ENCODE results near the gene LITAF. TPM values are rescaled to one million over a fixed set of nuclear protein-coding genes. Genes with fewer than 3 reads are reported as not detected.

LITAF gene
- total RNA-seq: 100 to 1,000 TPM; 101 to 136 (median 112) TPM

DNA sequence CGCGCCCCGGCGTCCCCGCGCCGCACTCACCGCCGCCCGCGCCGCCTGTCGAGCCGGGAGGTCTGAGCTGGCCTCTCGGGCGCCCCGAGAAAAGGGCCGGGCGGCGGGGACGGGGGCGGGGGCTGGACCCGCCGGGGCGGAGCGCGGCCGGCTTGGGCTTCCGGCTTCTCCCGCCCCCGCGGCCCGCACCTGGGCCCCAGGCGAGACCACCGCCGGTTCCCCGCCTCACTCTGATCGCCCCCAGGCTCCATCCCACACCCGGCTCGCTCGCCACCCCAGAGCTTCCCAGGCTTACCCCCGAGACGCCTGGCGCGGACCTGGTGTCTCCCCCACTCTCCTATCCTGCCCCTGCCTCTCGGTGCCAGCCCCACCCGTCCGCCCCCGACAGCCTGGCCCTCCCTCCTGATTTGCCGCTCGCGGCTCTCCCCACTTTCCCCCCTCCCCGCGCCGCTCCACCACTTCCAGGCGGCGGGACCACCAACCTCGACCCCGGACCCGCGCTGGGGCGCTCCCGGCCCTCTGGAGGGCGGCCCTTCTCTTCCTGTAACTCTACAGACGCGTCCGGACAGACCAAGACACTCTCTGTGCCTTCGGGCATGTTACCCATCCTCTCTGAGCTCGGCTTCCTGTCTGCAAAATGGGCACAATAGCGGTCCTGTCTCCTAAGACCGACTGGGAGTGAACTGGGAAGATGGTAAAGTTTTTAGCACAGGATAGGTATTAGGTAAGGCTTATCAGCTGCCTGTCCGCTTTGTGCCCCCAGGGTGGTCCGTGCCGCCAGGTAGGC is at the start of gene LITAF:
Gene LITAF, minus strand, starts transcription at position 64 of the 787 bp plus-strand sequence. CDS start 30,189 bp downstream, outside the sequence.
- intact Hi-C loops (cut with DNase I): no loop called here
- no peaks in the 10 kb centered on the region for H3K27me3 ChIP-seq
- H3K27ac ChIP-seq: peak within 1 kb of the TSS; percentile 98 to 99 (median 98)
- H3K36me3 ChIP-seq: no peaks in the 10 kb centered on the region
- peaks cover 36 to 40% of the 10 kb centered on the region in 2 donors for H3K4me1 ChIP-seq
- no peaks in the 10 kb centered on the region for H3K9me3 ChIP-seq
- TF ChIP-seq, protein P1, sequence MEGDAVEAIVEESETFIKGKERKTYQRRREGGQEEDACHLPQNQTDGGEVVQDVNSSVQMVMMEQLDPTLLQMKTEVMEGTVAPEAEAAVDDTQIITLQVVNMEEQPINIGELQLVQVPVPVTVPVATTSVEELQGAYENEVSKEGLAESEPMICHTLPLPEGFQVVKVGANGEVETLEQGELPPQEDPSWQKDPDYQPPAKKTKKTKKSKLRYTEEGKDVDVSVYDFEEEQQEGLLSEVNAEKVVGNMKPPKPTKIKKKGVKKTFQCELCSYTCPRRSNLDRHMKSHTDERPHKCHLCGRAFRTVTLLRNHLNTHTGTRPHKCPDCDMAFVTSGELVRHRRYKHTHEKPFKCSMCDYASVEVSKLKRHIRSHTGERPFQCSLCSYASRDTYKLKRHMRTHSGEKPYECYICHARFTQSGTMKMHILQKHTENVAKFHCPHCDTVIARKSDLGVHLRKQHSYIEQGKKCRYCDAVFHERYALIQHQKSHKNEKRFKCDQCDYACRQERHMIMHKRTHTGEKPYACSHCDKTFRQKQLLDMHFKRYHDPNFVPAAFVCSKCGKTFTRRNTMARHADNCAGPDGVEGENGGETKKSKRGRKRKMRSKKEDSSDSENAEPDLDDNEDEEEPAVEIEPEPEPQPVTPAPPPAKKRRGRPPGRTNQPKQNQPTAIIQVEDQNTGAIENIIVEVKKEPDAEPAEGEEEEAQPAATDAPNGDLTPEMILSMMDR (IDR thresholded peaks at IDR 0.05): no peak
- peak; percentile 28 to 88 for TF ChIP-seq POLR2A (IDR thresholded peaks at IDR 0.05)
- H3K4me3 ChIP-seq (replicated peaks in 1 of 3): peak within 1 kb of the TSS; percentile 69 to 83 (median 79)
- WGBS, 2 donors: 8 to 24% methylated on average over 7 to 50 of the region's 74 CpGs
- DNase-seq: peak; percentile 71 to 74

DNA sequence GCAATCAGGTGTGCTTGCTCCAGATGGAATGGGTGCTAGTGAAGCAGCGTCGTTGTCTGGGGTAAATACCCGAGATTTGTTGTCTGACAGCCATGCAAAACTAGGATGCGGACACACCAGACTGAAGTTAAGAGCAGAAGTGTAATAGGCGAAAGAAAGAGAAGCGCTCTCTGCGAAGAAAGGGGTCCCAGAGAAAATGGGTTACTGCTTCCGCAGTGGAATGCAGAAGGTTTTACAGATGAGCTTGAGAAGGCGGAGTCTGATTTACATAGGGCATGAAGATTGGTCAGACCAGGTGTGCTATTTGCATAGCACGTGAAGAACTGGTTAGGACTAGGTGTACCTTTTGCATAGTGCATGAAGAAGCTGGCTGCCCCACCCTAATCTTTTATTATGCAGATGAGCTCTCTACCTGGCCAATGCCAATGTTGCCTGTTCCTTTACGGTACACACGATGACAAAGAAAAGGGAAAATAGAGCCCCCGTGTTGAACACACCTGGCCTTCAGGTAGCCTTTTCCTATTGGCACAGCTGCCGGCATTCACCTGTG is 49.5 kb upstream of the LITAF start:
- H3K27me3 ChIP-seq: no peaks in the 10 kb centered on the region
- no peaks in the 10 kb centered on the region for H3K36me3 ChIP-seq
- no peak overlapping the region for H3K4me3 ChIP-seq (replicated peaks in 1 of 3)
- H3K27ac ChIP-seq: peak overlapping the region in 1 of 3 donors; percentile 45
- TF ChIP-seq, protein P1 (IDR thresholded peaks at IDR 0.05): no peak
- peak in 1 of 2 donors; percentile 77 for TF ChIP-seq POLR2A (IDR thresholded peaks at IDR 0.05)
- intact Hi-C loops (cut with DNase I): no loop called here
- DNase-seq: peak; percentile 61 to 70
- H3K4me1 ChIP-seq: peaks cover 12 to 15% of the 10 kb centered on the region in 2 donors
- 32 to 35% methylated on average over 14 of the region's 14 CpGs for WGBS, 2 donors
- no peaks in the 10 kb centered on the region for H3K9me3 ChIP-seq

DNA sequence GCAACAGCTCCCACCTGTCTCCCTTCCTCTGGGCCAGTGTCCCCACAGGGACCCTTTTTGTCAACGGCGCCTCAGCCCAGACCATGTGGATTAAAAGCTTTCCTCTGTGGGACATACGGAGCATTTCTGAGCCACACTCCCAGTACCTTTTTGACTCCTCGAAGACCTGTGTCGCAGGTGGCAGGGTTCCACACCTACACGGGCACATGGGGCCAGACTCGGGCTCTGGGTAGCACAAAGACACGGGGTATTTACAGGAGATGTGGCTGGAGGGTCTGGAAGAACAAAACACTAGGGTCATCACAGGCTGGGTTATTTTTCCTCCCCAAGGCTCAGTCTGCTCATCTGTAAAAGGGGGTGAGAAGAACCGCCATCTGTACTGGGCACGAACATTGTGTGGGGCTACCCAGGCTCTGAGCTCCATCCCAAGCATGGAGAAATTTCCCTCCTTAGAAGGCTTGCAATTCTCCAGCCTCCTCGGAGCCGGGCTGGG is 49.0 kb upstream of the LITAF start:
- intact Hi-C loops (cut with DNase I): no loop called here
- Histone ChIP-seq H3K4me1 (peaks cover 7 to 10% of the 10 kb centered on the region in 2 donors), H3K27me3 (no peaks in the 10 kb centered on the region)

DNA sequence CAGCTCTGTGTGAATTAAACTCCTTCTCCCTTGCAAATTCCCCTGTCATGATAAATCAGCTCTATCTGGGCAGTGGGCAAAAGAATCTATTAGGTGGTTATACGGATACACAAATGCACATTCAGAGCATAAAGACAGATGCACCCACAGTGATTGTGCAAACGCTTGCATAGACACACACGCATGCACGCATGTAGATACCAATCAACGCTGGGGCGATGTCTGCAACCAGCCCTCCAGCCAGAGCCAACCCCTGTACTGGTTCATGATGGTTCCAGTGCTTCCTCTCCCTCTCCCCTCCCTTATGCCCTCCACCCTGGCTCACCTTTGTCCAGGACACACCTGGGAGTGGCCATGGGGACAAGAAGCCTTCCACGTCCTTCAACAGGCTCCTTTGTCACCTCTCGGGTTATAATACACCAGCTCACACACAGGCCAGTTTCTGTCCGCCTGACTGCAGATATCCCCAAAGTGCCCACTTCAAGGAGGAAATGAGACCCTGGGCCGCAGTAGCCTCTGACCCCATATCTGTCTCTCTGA is 48.5 kb upstream of the LITAF start:
- Histone ChIP-seq H3K27ac (no peak overlapping the region), H3K4me3 (replicated peaks in 1 of 3) (no peak overlapping the region), H3K9me3 (no peaks in the 10 kb centered on the region), H3K4me1 (peaks cover 4 to 6% of the 10 kb centered on the region in 2 donors), H3K27me3 (no peaks in the 10 kb centered on the region), H3K36me3 (no peaks in the 10 kb centered on the region)
- WGBS, 2 donors: 88 to 93% methylated on average over 10 of the region's 10 CpGs
- intact Hi-C loops (cut with DNase I): no loop called here
- DNase-seq: no peak
- TF ChIP-seq, protein P1 (IDR thresholded peaks at IDR 0.05): no peak
- TF ChIP-seq POLR2A (IDR thresholded peaks at IDR 0.05): no peak

More for the DNA sequence above, 49.0 kb upstream of the LITAF start:
- WGBS, 2 donors: 76 to 82% methylated on average over 10 to 11 of the region's 12 CpGs
- Histone ChIP-seq H3K9me3 (no peaks in the 10 kb centered on the region), H3K36me3 (no peaks in the 10 kb centered on the region), H3K4me3 (replicated peaks in 1 of 3) (no peak overlapping the region), H3K27ac (no peak overlapping the region)
- no peak for TF ChIP-seq POLR2A (IDR thresholded peaks at IDR 0.05)
- TF ChIP-seq, protein P1 (IDR thresholded peaks at IDR 0.05): no peak
- no peak for DNase-seq
